Uterus (tissue), 2 donors: ENCODE data around the gene AGBL1.

Source experiments
- CTCF ChIP-seq, 4 experiments: fragments of 200-600 bp in 2 of 4; fragments of 450-650 bp in 2 of 4; sonication (generic) in 2 of 4; IDR thresholded peaks; one replicate each; pipeline ENCODE4 v1.5.1; 2016 to 2019; ENCODE audit warnings: antibody characterized with exemption in 4 of 4, mild to moderate bottlenecking in 2 of 4, moderate library complexity in 1 of 4
- POLR2A ChIP-seq, 2 donors: fragments of 450-650 bp; IDR thresholded peaks; one replicate each; pipeline ENCODE4 v1.6.1; 2016; ENCODE audit warnings: antibody characterized with exemption in 2 of 2, mild to moderate bottlenecking in 1 of 2, moderate library complexity in 1 of 2

GRCh38 chr15:86089422-86089821 is 9.8 kb downstream of the AGBL1 start:
- TF ChIP-seq CTCF (IDR thresholded peaks at IDR 0.05) (no peak), POLR2A (IDR thresholded peaks at IDR 0.05) (no peak)
